SW 1271 (cell line): ENCODE results near the gene EFHD1.
"Not testable (repeated sequence)": the region's sequence is repeated elsewhere in the genome, so short reads cannot be mapped to it uniquely, and the experiment has no call there.

Source experiments
- DNase-seq, 2 experiments: peaks; one replicate each; lab custom pipeline; 2025; lab: John Stamatoyannopoulos, UW

Gene EFHD1

DNA sequence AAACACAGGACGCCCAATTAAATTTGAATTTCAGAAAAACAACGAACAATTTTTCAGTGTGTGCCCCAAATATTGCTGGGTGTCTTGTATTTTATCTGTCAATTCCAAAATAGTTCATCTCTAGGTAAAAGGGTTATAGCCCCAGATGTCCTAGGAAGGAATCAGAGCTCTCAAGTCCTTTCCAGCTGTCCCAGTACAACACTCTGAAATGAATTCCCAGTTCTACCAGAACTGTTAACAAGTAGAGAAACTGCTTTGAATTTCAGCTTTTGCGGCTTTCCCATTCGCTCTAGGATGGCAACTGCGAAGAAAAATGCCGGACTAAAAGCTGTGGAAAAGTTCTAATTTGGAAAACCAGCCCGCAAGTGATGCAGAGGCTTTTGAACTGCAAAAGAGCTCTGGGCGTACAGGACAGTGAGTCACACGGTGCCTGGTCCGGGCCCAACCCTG lies 63.2 kb downstream of the EFHD1 start:
- DNase-seq, result no peak

DNA sequence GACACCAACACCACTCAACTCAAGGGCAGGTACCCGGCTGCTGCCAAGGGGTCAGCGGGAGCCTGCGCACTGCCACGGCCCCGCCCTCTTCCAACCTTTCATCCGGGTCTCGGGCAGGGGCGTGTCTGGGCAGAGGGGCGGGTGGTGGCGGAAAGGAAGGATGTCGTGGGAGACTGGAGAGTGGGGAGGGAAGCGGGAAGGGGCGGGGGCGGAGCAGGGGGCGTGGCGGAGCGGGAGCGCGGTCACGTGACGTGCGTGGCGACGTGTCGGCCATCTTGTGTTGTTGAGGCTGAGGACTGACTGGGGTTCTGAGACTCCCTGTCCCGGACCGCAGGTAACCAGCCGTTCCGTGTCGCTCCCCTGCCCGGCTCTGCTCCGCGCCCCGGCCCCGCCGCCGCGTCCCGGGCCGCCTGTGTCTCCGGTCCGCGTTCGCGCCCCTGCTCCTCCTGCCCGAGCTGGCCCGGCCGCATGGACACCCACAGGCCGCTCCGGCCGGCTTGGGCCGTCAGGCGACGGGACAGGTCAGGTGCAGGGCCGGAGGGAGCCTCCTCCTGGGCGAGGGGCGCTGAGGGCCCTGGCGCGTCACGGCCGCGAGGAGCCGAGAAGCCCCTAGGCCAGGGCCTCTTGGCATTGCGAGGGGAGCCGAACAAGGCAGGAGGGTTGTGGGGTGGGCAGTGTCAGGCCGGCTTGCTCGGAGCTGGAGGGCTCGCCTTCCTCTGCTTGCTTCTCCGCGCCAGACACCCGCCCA lies 63.8 kb downstream of the EFHD1 start, which contains the start of gene GIGYF2:
TSS of gene GIGYF2 (plus strand) at position 273 of the 748 bp plus-strand sequence. CDS start 37,867 bp downstream, outside the sequence.
- DNase-seq, result peak; percentile 89 to 95

DNA sequence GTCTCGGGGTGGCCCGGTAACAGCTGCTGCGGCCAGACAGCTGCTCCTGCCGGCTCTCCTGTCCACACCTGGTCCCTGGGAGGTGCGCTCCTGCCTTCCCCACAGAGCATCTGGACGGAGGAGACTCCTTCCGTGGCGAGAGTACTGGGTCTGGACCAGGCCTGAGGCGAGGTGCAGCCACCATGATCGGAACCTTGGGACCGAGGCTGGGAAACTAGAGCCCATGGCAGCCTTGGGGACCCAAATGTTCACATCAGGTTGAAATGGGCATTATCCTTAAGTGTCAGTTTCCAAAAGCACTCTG lies 64.4 kb downstream of the EFHD1 start:
- no peak for DNase-seq

DNA sequence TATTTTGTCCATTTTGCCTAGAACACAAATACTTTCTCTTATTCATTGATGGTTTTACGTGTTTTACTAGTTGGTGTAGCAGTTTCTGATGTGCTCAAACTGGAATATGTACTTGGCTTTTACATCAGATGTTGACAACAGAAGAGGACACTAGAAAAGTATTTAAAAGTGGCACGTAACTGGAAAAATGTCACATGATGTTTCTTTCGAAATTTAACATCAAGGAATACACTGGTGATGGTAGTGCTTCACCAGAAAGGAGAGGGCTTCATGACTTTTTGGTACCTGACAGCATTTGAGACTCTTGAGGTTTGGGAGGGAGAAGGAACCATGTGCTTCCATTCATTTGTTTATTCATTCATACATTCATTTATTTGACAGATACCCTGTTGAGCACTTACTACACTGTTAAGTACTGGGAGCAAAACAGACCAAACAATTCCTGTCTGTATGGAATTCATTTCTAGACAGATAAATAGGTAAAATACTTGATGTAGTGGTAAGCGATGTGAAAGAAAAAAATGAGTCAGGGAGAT lies 65.2 kb downstream of the EFHD1 start:
- no peak for DNase-seq

DNA sequence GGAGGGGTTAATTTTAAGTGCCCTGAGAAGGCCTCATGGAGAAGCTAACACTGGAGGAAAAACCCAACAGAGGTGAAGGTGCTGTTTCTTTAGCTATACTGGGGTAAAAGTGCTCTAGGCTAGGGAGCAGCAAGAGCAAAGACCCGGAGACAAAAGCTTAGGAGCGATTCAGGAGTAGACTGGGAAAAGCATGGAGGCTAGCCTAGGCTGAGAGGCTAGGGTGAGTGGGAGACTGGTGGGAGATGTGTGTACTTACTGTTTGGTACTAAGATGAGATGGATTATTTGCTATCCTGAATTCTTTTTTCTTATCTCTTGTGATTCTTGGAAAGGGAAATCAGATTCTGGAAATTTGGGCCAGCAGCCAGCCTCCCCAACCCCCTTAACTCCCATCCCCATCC lies 65.7 kb downstream of the EFHD1 start:
- no peak for DNase-seq

DNA sequence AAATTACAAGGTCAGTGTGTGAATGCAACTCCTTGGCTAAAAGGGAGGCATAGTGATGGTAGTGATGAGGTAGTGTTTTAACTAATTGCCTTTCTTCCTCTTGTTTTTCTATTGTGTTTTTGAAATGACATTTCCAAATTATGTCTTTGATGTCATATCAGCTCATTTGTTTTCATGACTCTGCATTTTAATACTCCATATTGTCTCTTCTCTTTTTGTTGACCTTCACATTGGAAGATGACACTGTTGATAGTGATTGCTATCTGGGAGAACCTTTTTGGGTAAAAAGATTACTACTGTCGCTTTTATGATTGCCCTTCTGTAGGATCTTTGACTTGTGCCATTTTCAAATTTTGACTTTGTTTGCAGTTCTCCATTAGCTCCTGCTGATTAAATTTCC lies 66.8 kb downstream of the EFHD1 start:
- no peak for DNase-seq

DNA sequence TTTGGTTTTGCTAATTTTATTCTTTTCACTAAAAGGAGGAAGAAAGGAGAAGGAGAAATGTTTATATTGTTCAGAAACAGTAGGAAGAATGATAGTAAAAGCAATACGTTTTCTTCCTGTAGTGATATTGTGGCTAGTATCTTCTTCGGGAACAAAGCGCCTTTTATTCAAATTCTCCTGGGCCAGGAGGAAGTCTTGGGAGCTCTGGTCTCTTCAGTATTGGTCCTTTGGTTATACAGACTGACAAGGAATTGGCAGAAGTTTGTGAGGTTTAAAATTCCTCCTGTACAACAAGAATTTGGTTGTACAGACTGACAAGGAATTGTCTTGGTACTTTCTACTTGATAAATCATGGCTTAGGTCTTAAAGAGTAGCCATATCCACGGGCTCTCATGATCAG lies 73.7 kb downstream of the EFHD1 start:
- no peak for DNase-seq

DNA sequence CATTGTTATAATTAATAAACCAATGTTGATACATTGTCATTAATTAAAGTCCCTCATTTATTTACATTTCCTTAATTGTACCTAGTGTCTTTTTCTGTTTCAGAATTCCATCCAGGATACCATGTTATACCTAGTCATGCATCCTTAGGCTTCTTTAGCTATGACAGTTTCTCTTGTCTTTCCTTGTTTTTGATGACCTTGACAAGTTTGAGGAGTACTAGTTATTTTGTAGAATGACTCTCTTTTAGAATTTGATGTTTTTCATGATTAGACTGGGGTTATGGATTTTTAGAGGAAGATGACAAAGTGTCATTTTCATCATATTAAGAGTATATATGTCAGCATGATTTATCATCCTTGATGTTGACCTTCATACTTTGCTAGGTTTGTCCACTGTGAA lies 80.1 kb downstream of the EFHD1 start:
- no peak for DNase-seq

DNA sequence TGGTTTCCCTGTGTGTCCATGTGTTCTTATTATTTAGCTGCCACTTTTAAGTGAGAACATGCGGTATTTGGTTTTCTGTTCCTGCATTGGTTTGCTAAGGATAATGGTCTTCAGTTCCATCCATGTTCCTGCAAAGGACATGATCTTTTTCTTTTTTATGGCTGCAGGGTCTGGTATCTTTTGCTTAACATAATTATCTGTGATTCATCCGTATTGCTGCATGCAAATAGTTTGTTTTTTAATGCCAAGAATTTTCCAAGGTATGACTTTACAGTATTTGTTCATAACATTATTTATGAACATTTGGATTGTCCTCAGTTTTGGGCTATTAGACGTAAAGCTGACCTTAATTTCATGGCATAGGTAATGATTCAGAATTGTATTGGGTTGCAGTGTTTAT lies 81.6 kb downstream of the EFHD1 start:
- no peak for DNase-seq

DNA sequence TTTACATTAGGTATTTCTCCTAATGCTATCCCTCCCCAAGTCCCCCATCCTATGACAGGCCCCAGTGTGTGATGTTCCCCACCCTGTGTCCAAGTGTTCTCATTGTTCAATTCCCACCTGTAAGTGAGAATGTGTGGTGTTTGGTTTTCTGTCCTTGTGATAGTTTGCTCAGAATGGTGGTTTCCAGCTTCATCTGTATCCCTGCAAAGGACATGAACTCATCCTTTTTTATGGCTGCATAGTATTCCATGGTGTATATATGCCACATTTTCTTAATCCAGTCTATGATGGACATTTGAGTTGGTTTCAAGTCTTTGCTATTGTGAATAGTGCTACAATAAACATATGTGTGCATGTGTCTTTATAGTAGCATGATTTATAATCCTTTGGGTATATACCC lies 86.7 kb downstream of the EFHD1 start:
- DNase-seq, result not testable (repeated sequence)

DNA sequence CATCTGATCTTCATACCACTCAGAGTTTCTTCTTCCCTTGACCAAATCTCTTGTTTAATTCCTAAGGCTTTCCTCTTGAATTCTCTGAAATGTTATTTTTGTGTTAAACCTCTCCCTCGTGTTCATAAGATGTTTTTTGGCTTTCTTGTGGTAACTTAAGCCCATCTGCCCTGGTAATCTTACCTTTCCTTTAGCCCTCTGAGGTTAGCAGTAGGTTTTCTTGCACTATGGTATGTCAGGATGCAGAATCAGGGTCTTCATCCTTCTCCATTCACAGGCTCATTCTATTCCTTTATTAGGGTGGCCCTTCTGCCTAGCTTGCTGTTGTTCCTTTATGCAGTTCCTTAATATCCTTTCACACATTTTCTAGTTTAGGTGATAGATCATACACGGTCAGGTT lies 87.9 kb downstream of the EFHD1 start:
- DNase-seq, result no peak

DNA sequence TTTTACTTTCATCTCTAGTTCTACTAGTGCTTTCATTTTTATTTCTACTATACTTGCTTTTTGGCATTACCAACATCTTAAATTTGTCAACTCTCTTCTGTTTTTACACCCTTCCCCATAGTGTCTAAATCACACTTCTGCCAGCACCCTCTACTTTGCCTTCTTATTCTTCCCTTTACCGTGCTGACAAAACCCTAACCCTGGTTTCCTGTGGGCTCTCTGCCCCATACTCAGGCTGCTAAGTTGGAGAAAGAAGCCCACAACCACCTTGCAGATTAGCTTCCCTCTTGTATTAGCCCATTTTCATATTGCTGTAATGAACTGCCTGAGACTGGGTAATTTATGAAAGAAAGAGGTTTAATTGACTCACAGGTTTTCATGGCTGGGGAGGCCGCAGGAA lies 88.5 kb downstream of the EFHD1 start:
- no peak for DNase-seq

DNA sequence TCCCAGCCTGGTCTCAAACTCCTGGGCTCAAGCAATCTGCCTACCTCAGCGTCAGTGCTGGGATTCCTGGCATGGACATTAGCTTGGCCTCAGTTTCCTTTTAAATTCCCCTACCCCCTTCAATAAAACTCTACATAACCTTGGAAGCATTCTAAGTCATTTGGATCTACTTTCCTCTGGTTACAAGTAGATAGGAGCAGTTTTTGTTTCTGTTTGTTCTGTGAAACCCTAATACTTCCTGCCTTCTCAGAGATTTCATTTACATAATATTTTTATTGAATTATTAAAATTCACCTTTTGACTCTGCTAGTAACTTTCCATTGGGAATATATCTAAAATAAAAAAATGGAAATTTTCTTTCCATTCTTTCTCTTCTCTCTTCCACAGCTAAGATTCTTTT lies 89.6 kb downstream of the EFHD1 start:
- DNase-seq, result no peak

DNA sequence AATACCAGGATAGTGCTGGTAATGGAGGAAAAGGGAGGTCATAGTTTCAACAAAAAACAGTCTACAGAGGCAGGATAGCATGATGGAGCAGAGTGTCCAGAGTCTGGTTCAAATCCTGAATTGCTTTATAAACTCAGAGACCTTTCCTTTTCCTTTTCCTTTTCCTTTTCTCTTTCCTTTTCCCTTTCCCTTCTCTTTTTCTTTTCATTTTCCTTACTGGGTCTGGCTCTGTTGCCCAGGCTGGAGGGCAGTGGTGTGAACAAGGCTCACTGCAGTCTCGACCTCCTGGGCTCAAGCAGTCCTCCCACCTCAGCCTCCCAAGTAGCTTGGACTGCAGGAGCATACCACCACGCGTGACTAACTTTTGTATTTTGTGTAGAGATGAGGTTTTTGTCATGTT lies 95.4 kb downstream of the EFHD1 start:
- no peak for DNase-seq

DNA sequence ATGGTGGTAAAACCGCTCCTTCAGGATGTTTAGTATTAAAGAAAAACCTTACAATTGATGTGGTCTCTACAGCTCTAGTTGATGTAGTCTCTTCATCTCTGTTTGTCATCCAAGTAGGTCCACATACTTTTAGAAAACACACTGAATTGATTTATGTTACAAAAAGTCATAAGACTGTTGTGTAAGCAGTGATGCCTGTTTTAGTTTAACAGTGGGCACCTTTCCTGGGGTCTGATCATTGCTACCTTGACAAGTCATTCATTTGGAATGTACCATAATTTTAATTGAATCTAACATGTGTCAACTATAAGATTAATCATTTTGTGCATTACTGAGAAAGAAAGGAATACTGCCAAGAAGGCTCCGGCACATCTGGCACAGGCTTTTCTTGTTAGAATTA lies 98.1 kb downstream of the EFHD1 start:
- DNase-seq, result no peak
